GM23338 (cell line): ENCODE results near the gene RPS19BP1. TPM values are rescaled to one million over a fixed set of nuclear protein-coding genes. Genes with fewer than 3 reads are reported as not detected.

ENCODE experiments used
- ATAC-seq: fragments of 200-7000 bp; cut with Tn5 transposase; 3 replicates; pipeline ENCODE4 v1.9.1; 2020
- DNase-seq: peaks from one replicate; pipeline ENCODE4 v3.0.0-alpha.2; 2015; ENCODE audit warnings: low spot score
- H2AFZ ChIP-seq: fragments of 200-600 bp; sonication (generic); 2 replicates; pipeline ENCODE4 v1.8.0; 2016; ENCODE audit warnings: antibody characterized with exemption, mild to moderate bottlenecking, moderate library complexity
- H3F3A ChIP-seq: fragments of 200-600 bp; sonication (generic); replicated peaks from 2 replicates; pipeline ENCODE4 v1.8.0; 2017; ENCODE audit warnings: antibody characterized with exemption, mixed run types, low read depth
- H3K27ac ChIP-seq: fragments of 200-600 bp; sonication (generic); 2 replicates; pipeline ENCODE4 v1.6.1; 2016; ENCODE audit warnings: low read depth
- H3K27me3 ChIP-seq: fragments of 200-600 bp; sonication (generic); 2 replicates; pipeline ENCODE4 v1.8.0; 2016; ENCODE audit warnings: mild to moderate bottlenecking, mixed run types, moderate library complexity; ENCODE audit not compliant: insufficient read depth
- H3K36me3 ChIP-seq: fragments of 200-600 bp; sonication (generic); 2 replicates; pipeline ENCODE4 v1.8.0; 2016; ENCODE audit warnings: mild to moderate bottlenecking; ENCODE audit not compliant: insufficient read depth
- H3K4me1 ChIP-seq: fragments of 200-600 bp; sonication (generic); 2 replicates; pipeline ENCODE4 v1.8.0; 2016; ENCODE audit warnings: mild to moderate bottlenecking, moderate library complexity; ENCODE audit not compliant: insufficient read depth
- H3K4me2 ChIP-seq: fragments of 200-600 bp; sonication (generic); 2 replicates; pipeline ENCODE4 v1.7.1; 2017; ENCODE audit warnings: mixed run types
- H3K4me3 ChIP-seq: fragments of 200-600 bp; sonication (generic); 2 replicates; pipeline ENCODE4 v1.6.1; 2016; ENCODE audit warnings: mixed run types
- H3K79me2 ChIP-seq: fragments of 200-600 bp; sonication (generic); replicated peaks from 2 replicates; pipeline ENCODE4 v1.8.0; 2017; ENCODE audit warnings: mild to moderate bottlenecking; ENCODE audit not compliant: insufficient read depth
- H3K9me2 ChIP-seq: fragments of 200-600 bp; sonication (generic); 2 replicates; pipeline ENCODE4 v1.8.0; 2017; ENCODE audit not compliant: insufficient read depth
- H4K20me1 ChIP-seq: fragments of 200-600 bp; sonication (generic); replicated peaks from 2 replicates; pipeline ENCODE4 v1.8.0; 2017; ENCODE audit warnings: mild to moderate bottlenecking; ENCODE audit not compliant: insufficient read depth
- H3K27ac Mint-ChIP-seq: 2 replicates; pipeline ENCODE4 v1.8.0; 2020; ENCODE audit warnings: inconsistent platforms, mild to moderate bottlenecking, moderate library complexity, mixed read lengths
- H3K27me3 Mint-ChIP-seq: 3 replicates; pipeline ENCODE4 v1.8.0; 2022; ENCODE audit warnings: low read depth, mild to moderate bottlenecking, moderate library complexity, mixed read lengths, inconsistent platforms; ENCODE audit not compliant: insufficient read depth, poor library complexity
- H3K36me3 Mint-ChIP-seq: 3 replicates; pipeline ENCODE4 v1.8.0; 2021; ENCODE audit warnings: low read depth, mild to moderate bottlenecking, inconsistent platforms, moderate library complexity, mixed read lengths
- H3K4me1 Mint-ChIP-seq: 3 replicates; pipeline ENCODE4 v1.8.0; 2020; ENCODE audit warnings: mild to moderate bottlenecking, inconsistent platforms, mixed read lengths
- H3K4me3 Mint-ChIP-seq: 3 replicates; pipeline ENCODE4 v1.8.0; 2021; ENCODE audit warnings: moderate library complexity, mild to moderate bottlenecking, inconsistent platforms, mixed read lengths
- H3K9me3 Mint-ChIP-seq: 3 replicates; pipeline ENCODE4 v1.8.0; 2020; ENCODE audit warnings: moderate library complexity, mild to moderate bottlenecking, inconsistent platforms, mixed read lengths
- CREB1 ChIP-seq: fragments of 250-450 bp; sonication (Bioruptor Pico); IDR thresholded peaks from 2 replicates; pipeline ENCODE4 v1.5.0; 2020; ENCODE audit warnings: low read depth, mild to moderate bottlenecking, moderate library complexity
- EZH2 ChIP-seq: fragments of 200-600 bp; sonication (generic); IDR thresholded peaks from one replicate; pipeline ENCODE4 v1.8.0; 2017; ENCODE audit warnings: antibody characterized with exemption, mild to moderate bottlenecking, low read depth; ENCODE audit not compliant: unreplicated experiment
- EZH2phosphoT487 ChIP-seq: fragments of 200-600 bp; sonication (generic); IDR thresholded peaks from one replicate; pipeline ENCODE4 v1.8.1; 2018; ENCODE audit warnings: antibody characterized with exemption; ENCODE audit not compliant: unreplicated experiment
- JUNB ChIP-seq: IDR thresholded peaks from one replicate; pipeline ENCODE4 v1.6.1; 2016; ENCODE audit warnings: antibody characterized with exemption; ENCODE audit not compliant: unreplicated experiment
- NANOG ChIP-seq: IDR thresholded peaks from 2 replicates; pipeline ENCODE4 v1.6.1; 2016; ENCODE audit warnings: antibody characterized with exemption, borderline replicate concordance
- POLR2AphosphoS5 ChIP-seq: IDR thresholded peaks from 2 replicates; pipeline ENCODE4 v1.6.1; 2016; ENCODE audit warnings: antibody characterized with exemption, low read depth
- STAT1 ChIP-seq: IDR thresholded peaks from one replicate; pipeline ENCODE4 v1.6.1; 2016; ENCODE audit warnings: antibody characterized with exemption; ENCODE audit not compliant: unreplicated experiment
- ZNF114 ChIP-seq: fragments of 250-450 bp; sonication (Bioruptor Pico); IDR thresholded peaks from 2 replicates; pipeline ENCODE4 v1.5.0; 2020; ENCODE audit warnings: mild to moderate bottlenecking, moderate library complexity
- ZNF331 ChIP-seq: fragments of 250-450 bp; sonication (Bioruptor Pico); IDR thresholded peaks from 2 replicates; pipeline ENCODE4 v1.5.0; 2020; ENCODE audit warnings: low read depth, mild to moderate bottlenecking, moderate library complexity
- polyA plus RNA-seq: library from polyadenylated mRNA; unstranded; fragments of >200 nt; fragmentation: Nextera tagmentation; extraction: Ambion mirVana; gene quantifications from 2 replicates; pipeline ENCODE4 v1.2.1, GENCODE V29; 2016
- total RNA-seq: library from RNA; depleted of rRNA; stranded (reverse); fragments of >200 nt; shearing (Covaris generic); gene quantifications from 2 replicates; pipeline ENCODE4 v1.2.3, GENCODE V29; 2014
- TF ChIP-seq, protein P1 (sequence below): IDR thresholded peaks from 2 replicates; pipeline ENCODE4 v1.6.1; 2016; ENCODE audit warnings: antibody characterized with exemption
- TF ChIP-seq, protein P2 (sequence below): IDR thresholded peaks from one replicate; pipeline ENCODE4 v1.6.1; 2018; ENCODE audit warnings: antibody characterized with exemption; ENCODE audit not compliant: unreplicated experiment
- TF ChIP-seq, protein P3 (sequence below): fragments of 250-450 bp; sonication (Bioruptor Pico); IDR thresholded peaks from 2 replicates; pipeline ENCODE4 v1.5.0; 2020; ENCODE audit warnings: mild to moderate bottlenecking, moderate library complexity
- TF ChIP-seq, protein P4 (sequence below), 2 experiments: fragments of 200-600 bp in 1 of 2; sonication (generic) in 1 of 2; conservative IDR thresholded peaks; 2 replicates each; pipeline versions ENCODE4 v1.5.1 to v1.6.1; 2016 to 2017; ENCODE audit warnings: antibody characterized with exemption in 2 of 2, low read depth in 2 of 2, mild to moderate bottlenecking in 2 of 2, moderate library complexity in 1 of 2

The RPS19BP1 gene
- total and polyA plus RNA-seq, 2 experiments from 2014 or later: 153 to 215 TPM

DNA sequence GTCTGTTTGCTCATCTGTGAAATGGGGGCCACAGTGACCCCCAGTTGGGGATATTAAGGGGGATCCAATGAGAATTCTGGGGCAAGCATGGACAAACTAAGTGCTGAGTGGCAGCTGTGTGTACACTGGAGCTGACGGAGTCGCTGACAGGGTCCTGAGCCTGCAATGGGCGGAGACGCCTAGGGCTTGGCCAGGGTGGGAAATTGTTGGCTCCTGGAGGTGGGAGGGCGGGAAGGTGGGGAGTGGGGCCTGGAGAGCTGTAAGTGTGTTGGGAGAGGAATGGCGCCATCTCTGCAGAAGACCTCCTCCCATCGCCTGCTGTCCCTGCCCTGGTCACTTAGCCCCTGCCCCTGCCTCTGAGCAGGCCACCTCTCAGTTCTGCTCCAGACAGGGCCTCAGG, 45.4 kb upstream of the RPS19BP1 start:
- Mint-ChIP-seq H3K9me3 (no peaks in the 10 kb centered on the region), H3K27ac (no peak overlapping the region), H3K36me3 (no peaks in the 10 kb centered on the region; the same call in 2 of the 3 replicates), H3K27me3 (peaks cover 5% of the 10 kb centered on the region), H3K4me3 (no peak overlapping the region), H3K4me1 (peaks cover 11% of the 10 kb centered on the region)
- H3F3A ChIP-seq: no peaks in the 10 kb centered on the region
- no peak for DNase-seq
- no peak overlapping the region for H3K27ac ChIP-seq
- no peaks in the 10 kb centered on the region for H3K27me3 ChIP-seq
- TF ChIP-seq, protein P1, sequence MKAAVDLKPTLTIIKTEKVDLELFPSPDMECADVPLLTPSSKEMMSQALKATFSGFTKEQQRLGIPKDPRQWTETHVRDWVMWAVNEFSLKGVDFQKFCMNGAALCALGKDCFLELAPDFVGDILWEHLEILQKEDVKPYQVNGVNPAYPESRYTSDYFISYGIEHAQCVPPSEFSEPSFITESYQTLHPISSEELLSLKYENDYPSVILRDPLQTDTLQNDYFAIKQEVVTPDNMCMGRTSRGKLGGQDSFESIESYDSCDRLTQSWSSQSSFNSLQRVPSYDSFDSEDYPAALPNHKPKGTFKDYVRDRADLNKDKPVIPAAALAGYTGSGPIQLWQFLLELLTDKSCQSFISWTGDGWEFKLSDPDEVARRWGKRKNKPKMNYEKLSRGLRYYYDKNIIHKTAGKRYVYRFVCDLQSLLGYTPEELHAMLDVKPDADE: no peak
- TF ChIP-seq CREB1 (CRISPR knock-in tag) (no peak), EZH2 (no peak), ZNF331 (CRISPR knock-in tag) (no peak), STAT1 (no peak), POLR2AphosphoS5 (no peak), EZH2phosphoT487 (no peak), NANOG (no peak), ZNF114 (CRISPR knock-in tag) (no peak), JUNB (no peak)
- TF ChIP-seq, protein P2, sequence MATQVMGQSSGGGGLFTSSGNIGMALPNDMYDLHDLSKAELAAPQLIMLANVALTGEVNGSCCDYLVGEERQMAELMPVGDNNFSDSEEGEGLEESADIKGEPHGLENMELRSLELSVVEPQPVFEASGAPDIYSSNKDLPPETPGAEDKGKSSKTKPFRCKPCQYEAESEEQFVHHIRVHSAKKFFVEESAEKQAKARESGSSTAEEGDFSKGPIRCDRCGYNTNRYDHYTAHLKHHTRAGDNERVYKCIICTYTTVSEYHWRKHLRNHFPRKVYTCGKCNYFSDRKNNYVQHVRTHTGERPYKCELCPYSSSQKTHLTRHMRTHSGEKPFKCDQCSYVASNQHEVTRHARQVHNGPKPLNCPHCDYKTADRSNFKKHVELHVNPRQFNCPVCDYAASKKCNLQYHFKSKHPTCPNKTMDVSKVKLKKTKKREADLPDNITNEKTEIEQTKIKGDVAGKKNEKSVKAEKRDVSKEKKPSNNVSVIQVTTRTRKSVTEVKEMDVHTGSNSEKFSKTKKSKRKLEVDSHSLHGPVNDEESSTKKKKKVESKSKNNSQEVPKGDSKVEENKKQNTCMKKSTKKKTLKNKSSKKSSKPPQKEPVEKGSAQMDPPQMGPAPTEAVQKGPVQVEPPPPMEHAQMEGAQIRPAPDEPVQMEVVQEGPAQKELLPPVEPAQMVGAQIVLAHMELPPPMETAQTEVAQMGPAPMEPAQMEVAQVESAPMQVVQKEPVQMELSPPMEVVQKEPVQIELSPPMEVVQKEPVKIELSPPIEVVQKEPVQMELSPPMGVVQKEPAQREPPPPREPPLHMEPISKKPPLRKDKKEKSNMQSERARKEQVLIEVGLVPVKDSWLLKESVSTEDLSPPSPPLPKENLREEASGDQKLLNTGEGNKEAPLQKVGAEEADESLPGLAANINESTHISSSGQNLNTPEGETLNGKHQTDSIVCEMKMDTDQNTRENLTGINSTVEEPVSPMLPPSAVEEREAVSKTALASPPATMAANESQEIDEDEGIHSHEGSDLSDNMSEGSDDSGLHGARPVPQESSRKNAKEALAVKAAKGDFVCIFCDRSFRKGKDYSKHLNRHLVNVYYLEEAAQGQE: no peak
- TF ChIP-seq, protein P3, sequence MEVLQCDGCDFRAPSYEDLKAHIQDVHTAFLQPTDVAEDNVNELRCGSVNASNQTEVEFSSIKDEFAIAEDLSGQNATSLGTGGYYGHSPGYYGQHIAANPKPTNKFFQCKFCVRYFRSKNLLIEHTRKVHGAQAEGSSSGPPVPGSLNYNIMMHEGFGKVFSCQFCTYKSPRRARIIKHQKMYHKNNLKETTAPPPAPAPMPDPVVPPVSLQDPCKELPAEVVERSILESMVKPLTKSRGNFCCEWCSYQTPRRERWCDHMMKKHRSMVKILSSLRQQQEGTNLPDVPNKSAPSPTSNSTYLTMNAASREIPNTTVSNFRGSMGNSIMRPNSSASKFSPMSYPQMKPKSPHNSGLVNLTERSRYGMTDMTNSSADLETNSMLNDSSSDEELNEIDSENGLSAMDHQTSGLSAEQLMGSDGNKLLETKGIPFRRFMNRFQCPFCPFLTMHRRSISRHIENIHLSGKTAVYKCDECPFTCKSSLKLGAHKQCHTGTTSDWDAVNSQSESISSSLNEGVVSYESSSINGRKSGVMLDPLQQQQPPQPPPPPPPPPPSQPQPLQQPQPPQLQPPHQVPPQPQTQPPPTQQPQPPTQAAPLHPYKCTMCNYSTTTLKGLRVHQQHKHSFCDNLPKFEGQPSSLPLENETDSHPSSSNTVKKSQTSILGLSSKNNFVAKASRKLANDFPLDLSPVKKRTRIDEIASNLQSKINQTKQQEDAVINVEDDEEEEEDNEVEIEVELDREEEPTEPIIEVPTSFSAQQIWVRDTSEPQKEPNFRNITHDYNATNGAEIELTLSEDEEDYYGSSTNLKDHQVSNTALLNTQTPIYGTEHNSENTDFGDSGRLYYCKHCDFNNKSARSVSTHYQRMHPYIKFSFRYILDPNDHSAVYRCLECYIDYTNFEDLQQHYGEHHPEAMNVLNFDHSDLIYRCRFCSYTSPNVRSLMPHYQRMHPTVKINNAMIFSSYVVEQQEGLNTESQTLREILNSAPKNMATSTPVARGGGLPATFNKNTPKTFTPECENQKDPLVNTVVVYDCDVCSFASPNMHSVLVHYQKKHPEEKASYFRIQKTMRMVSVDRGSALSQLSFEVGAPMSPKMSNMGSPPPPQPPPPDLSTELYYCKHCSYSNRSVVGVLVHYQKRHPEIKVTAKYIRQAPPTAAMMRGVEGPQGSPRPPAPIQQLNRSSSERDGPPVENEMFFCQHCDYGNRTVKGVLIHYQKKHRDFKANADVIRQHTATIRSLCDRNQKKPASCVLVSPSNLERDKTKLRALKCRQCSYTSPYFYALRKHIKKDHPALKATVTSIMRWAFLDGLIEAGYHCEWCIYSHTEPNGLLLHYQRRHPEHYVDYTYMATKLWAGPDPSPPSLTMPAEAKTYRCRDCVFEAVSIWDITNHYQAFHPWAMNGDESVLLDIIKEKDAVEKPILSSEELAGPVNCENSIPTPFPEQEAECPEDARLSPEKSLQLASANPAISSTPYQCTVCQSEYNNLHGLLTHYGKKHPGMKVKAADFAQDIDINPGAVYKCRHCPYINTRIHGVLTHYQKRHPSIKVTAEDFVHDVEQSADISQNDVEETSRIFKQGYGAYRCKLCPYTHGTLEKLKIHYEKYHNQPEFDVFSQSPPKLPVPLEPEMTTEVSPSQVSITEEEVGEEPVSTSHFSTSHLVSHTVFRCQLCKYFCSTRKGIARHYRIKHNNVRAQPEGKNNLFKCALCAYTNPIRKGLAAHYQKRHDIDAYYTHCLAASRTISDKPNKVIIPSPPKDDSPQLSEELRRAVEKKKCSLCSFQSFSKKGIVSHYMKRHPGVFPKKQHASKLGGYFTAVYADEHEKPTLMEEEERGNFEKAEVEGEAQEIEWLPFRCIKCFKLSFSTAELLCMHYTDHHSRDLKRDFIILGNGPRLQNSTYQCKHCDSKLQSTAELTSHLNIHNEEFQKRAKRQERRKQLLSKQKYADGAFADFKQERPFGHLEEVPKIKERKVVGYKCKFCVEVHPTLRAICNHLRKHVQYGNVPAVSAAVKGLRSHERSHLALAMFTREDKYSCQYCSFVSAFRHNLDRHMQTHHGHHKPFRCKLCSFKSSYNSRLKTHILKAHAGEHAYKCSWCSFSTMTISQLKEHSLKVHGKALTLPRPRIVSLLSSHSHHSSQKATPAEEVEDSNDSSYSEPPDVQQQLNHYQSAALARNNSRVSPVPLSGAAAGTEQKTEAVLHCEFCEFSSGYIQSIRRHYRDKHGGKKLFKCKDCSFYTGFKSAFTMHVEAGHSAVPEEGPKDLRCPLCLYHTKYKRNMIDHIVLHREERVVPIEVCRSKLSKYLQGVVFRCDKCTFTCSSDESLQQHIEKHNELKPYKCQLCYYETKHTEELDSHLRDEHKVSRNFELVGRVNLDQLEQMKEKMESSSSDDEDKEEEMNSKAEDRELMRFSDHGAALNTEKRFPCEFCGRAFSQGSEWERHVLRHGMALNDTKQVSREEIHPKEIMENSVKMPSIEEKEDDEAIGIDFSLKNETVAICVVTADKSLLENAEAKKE: no peak
- TF ChIP-seq, protein P4, sequence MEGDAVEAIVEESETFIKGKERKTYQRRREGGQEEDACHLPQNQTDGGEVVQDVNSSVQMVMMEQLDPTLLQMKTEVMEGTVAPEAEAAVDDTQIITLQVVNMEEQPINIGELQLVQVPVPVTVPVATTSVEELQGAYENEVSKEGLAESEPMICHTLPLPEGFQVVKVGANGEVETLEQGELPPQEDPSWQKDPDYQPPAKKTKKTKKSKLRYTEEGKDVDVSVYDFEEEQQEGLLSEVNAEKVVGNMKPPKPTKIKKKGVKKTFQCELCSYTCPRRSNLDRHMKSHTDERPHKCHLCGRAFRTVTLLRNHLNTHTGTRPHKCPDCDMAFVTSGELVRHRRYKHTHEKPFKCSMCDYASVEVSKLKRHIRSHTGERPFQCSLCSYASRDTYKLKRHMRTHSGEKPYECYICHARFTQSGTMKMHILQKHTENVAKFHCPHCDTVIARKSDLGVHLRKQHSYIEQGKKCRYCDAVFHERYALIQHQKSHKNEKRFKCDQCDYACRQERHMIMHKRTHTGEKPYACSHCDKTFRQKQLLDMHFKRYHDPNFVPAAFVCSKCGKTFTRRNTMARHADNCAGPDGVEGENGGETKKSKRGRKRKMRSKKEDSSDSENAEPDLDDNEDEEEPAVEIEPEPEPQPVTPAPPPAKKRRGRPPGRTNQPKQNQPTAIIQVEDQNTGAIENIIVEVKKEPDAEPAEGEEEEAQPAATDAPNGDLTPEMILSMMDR (conservative IDR thresholded peaks at IDR 0.05; ENCODE audit: low read depth in 2 of 2): no peak
- no peaks in the 10 kb centered on the region for H3K36me3 ChIP-seq
- no peak overlapping the region for H2AFZ ChIP-seq
- no peak overlapping the region for H3K4me3 ChIP-seq
- H3K4me2 ChIP-seq: no peak overlapping the region
- H3K9me2 ChIP-seq: no peaks in the 10 kb centered on the region
- no peak for ATAC-seq
- no peaks in the 10 kb centered on the region for H4K20me1 ChIP-seq
- H3K79me2 ChIP-seq: no peaks in the 10 kb centered on the region
- peaks cover 4% of the 10 kb centered on the region; the same call in 1 of the 2 replicates for H3K4me1 ChIP-seq
